Naive thymus-derived CD4-positive, alpha-beta T cell (primary cell): ENCODE measurements around the gene CFD. TPM values are rescaled to one million over a fixed set of nuclear protein-coding genes. Genes with fewer than 3 reads are reported as not detected.

Experiments
- microRNA-seq: library from miRNA; unstranded; fragments of <30 nt; microRNA quantifications from one replicate; pipeline ENCODE4 v1.2.0, GENCODE V29; 2022; ENCODE audit warnings: borderline microRNAs expressed
- polyA plus RNA-seq, 2 donors: library from polyadenylated mRNA; unstranded; fragments of 300-500 nt; fragmentation: Illumina TruSeq; gene quantifications; one replicate each; pipeline ENCODE4 v1.2.3, GENCODE V29; 2021
- total RNA-seq, 6 experiments: library from RNA in 5 of 6; stranded (reverse) in 5 of 6; gene quantifications; 1 replicate in 5 of 6; 2 replicates in 1 of 6; pipeline ENCODE4 v1.2.3 and lab custom pipeline; 2021 to 2026

The CFD gene
- total and polyA plus RNA-seq, 7 experiments from 2014 or later, result 1.3 to 58.0 (median 4.9) TPM

Small RNA genes lying within 50 kb of the gene (microRNA-seq; reads per million reads assigned to microRNA genes)
- gene MIR3187, result 1.6 reads per million

Other genes starting within 250 kb of the CFD start
- gene POLRMT, start 226.1 kb upstream of the CFD start, total RNA-seq, result 100 to 1,000 TPM in 1 of 5 experiments, 10 to 100 TPM in 4; 61.2 to 105 (median 71.3) TPM
- 10 to 100 TPM; 37.4 to 51.8 TPM for gene POLRMT, start 226.1 kb upstream of the CFD start, polyA plus RNA-seq
- 1 to 10 TPM in 2 of 5 experiments, under 1 TPM in 2, not detected in 1; 0.17 to 1.8 (median 0.95) TPM for gene FGF22, start 219.8 kb upstream of the CFD start, total RNA-seq
- gene FGF22, start 219.8 kb upstream of the CFD start, polyA plus RNA-seq, result not detected
- gene RNF126, start 196.4 kb upstream of the CFD start, total RNA-seq, result 100 to 1,000 TPM in 3 of 5 experiments, 10 to 100 TPM in 2; 75.1 to 110 (median 101) TPM
- 10 to 100 TPM; 55.3 to 70.3 TPM for gene RNF126, start 196.4 kb upstream of the CFD start, polyA plus RNA-seq
- 1 to 10 TPM; 3.1 to 6.4 (median 5.0) TPM for gene FSTL3, start 183.3 kb upstream of the CFD start, total RNA-seq
- gene FSTL3, start 183.3 kb upstream of the CFD start, polyA plus RNA-seq, result 1 to 10 TPM; 2.7 to 2.8 TPM
- 1 to 10 TPM in 1 of 5 experiments, under 1 TPM in 1, not detected in 3; 0.27 to 2.1 TPM for gene PRSS57, start 164.2 kb upstream of the CFD start, total RNA-seq
- gene PRSS57, start 164.2 kb upstream of the CFD start, polyA plus RNA-seq, result not detected
- 1 to 10 TPM in 1 of 5 experiments, not detected in 4; 1.0 TPM for gene PALM, start 150.7 kb upstream of the CFD start, total RNA-seq
- not detected for gene PALM, start 150.7 kb upstream of the CFD start, polyA plus RNA-seq
- gene MISP, start 108.6 kb upstream of the CFD start, total RNA-seq, result not detected
- not detected for gene MISP, start 108.6 kb upstream of the CFD start, polyA plus RNA-seq
- 100 to 1,000 TPM; 313 to 524 (median 326) TPM for gene PTBP1, start 62.2 kb upstream of the CFD start, total RNA-seq
- 100 to 1,000 TPM; 113 to 227 TPM for gene PTBP1, start 62.2 kb upstream of the CFD start, polyA plus RNA-seq
- gene PLPPR3, start 37.7 kb upstream of the CFD start, total RNA-seq, result not detected
- not detected for gene PLPPR3, start 37.7 kb upstream of the CFD start, polyA plus RNA-seq
- gene AZU1, start 31.8 kb upstream of the CFD start, total RNA-seq, result 1 to 10 TPM in 1 of 5 experiments, under 1 TPM in 1, not detected in 3; 0.64 to 4.1 TPM
- not detected for gene AZU1, start 31.8 kb upstream of the CFD start, polyA plus RNA-seq
- 1 to 10 TPM in 1 of 5 experiments, not detected in 4; 2.7 TPM for gene PRTN3, start 18.7 kb upstream of the CFD start, total RNA-seq
- not detected for gene PRTN3, start 18.7 kb upstream of the CFD start, polyA plus RNA-seq
- 1 to 10 TPM in 1 of 5 experiments, not detected in 4; 4.9 TPM for gene ELANE, start 7.4 kb upstream of the CFD start, total RNA-seq
- not detected for gene ELANE, start 7.4 kb upstream of the CFD start, polyA plus RNA-seq
- gene MED16, start 33.5 kb downstream of the CFD start, total RNA-seq, result 10 to 100 TPM; 47.5 to 78.2 (median 67.6) TPM
- gene MED16, start 33.5 kb downstream of the CFD start, polyA plus RNA-seq, result 100 to 1,000 TPM in 1 of 2 donors, 10 to 100 TPM in 1; 65.7 to 142 TPM
- not detected for gene RNU6-9, start 33.8 kb downstream of the CFD start, total RNA-seq
- not detected for gene RNU6-9, start 33.8 kb downstream of the CFD start, polyA plus RNA-seq
- gene R3HDM4, start 53.6 kb downstream of the CFD start, total RNA-seq, result 100 to 1,000 TPM; 123 to 219 (median 184) TPM
- 100 to 1,000 TPM; 195 to 251 TPM for gene R3HDM4, start 53.6 kb downstream of the CFD start, polyA plus RNA-seq
- gene KISS1R, start 57.7 kb downstream of the CFD start, total RNA-seq, result 1 to 10 TPM; 1.1 to 3.0 (median 1.7) TPM
- under 1 TPM; 0.72 to 0.85 TPM for gene KISS1R, start 57.7 kb downstream of the CFD start, polyA plus RNA-seq
- gene ARID3A, start 66.4 kb downstream of the CFD start, total RNA-seq, result 10 to 100 TPM in 3 of 5 experiments, 1 to 10 TPM in 2; 7.1 to 33.1 (median 10.2) TPM
- under 1 TPM; 0.57 to 0.95 TPM for gene ARID3A, start 66.4 kb downstream of the CFD start, polyA plus RNA-seq
- 10 to 100 TPM; 20.7 to 63.8 (median 48.5) TPM for gene WDR18, start 124.7 kb downstream of the CFD start, total RNA-seq
- gene WDR18, start 124.7 kb downstream of the CFD start, polyA plus RNA-seq, result 10 to 100 TPM; 69.8 to 74.4 TPM
- gene GRIN3B, start 140.8 kb downstream of the CFD start, total RNA-seq, result under 1 TPM in 3 of 5 experiments, not detected in 2; 0.10 to 0.56 (median 0.19) TPM
- not detected for gene GRIN3B, start 140.8 kb downstream of the CFD start, polyA plus RNA-seq
- 100 to 1,000 TPM; 189 to 347 (median 311) TPM for gene TMEM259, start 161.5 kb downstream of the CFD start, total RNA-seq
- 10 to 100 TPM; 40.7 to 86.1 TPM for gene TMEM259, start 161.5 kb downstream of the CFD start, polyA plus RNA-seq
- gene RNU6-2, start 161.9 kb downstream of the CFD start, total RNA-seq, result not detected
- not detected for gene RNU6-2, start 161.9 kb downstream of the CFD start, polyA plus RNA-seq
- 100 to 1,000 TPM; 234 to 440 (median 240) TPM for gene CNN2, start 166.9 kb downstream of the CFD start, total RNA-seq
- 100 to 1,000 TPM; 401 to 704 TPM for gene CNN2, start 166.9 kb downstream of the CFD start, polyA plus RNA-seq
- 100 to 1,000 TPM in 4 of 5 experiments, 10 to 100 TPM in 1; 57.8 to 323 (median 155) TPM for gene ABCA7, start 180.4 kb downstream of the CFD start, total RNA-seq
- gene ABCA7, start 180.4 kb downstream of the CFD start, polyA plus RNA-seq, result 10 to 100 TPM in 1 of 2 donors, 1 to 10 TPM in 1; 6.6 to 25.5 TPM
- gene ARHGAP45, start 207.5 kb downstream of the CFD start, total RNA-seq, result 1,000 to 10,000 TPM in 1 of 5 experiments, 100 to 1,000 TPM in 4; 467 to 1,030 (median 779) TPM
- 100 to 1,000 TPM; 305 to 880 TPM for gene ARHGAP45, start 207.5 kb downstream of the CFD start, polyA plus RNA-seq
- gene POLR2E, start 235.7 kb downstream of the CFD start, total RNA-seq, result 100 to 1,000 TPM in 1 of 5 experiments, 10 to 100 TPM in 4; 75.3 to 157 (median 82.1) TPM
- gene POLR2E, start 235.7 kb downstream of the CFD start, polyA plus RNA-seq, result 100 to 1,000 TPM; 136 to 179 TPM
- gene GPX4, start 244.3 kb downstream of the CFD start, total RNA-seq, result 100 to 1,000 TPM; 122 to 235 (median 194) TPM
- 100 to 1,000 TPM; 417 to 522 TPM for gene GPX4, start 244.3 kb downstream of the CFD start, polyA plus RNA-seq